ENCODE results near the gene CHST10.
"Not testable (repeated sequence)": the region's sequence is repeated elsewhere in the genome, so short reads cannot be mapped to it uniquely, and the experiment has no call there.

CHST10 gene, protein sequence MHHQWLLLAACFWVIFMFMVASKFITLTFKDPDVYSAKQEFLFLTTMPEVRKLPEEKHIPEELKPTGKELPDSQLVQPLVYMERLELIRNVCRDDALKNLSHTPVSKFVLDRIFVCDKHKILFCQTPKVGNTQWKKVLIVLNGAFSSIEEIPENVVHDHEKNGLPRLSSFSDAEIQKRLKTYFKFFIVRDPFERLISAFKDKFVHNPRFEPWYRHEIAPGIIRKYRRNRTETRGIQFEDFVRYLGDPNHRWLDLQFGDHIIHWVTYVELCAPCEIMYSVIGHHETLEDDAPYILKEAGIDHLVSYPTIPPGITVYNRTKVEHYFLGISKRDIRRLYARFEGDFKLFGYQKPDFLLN

DNA sequence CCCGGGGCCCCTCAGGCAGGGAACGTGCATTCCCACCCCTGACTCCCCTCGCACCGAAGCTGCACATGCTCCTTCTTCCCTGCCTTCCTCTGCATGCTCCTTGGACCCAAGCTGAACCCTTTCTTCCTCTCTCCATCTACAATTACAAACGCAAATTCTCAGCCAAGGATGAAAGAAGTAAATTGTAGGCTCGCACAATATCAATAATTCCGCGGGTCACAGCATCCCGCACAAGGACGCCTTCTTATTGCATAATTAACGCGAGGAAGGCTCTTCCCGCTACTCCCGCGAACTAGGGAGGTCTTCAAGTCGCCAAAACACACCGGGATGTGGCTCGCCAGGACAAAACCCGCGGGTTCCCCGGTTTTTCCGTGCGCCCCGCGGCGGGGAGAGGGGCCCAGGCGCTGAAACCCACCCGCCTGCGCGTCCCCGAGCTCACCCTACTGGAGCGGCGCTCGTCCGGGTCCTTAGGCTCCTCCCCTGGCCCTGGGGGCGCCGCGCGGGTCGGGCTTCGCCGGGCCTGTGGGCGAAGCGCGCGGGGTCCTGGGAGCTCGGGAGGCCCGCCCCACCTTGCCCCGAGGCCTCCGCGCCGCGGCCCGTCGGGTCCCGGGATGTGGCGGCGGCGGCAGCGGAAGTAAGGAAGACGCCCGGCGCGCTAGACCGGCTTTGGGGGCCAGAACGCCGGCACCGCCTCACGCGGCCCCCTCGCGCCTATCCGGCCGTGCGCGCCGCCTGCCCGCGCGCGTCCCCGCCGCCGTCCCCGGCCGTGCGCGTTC lies at the start of gene CHST10:
TSS of gene CHST10 (minus strand) at position 734 of the 776 bp plus-strand sequence. CDS start 10,993 bp downstream, outside the sequence.
- FAIRE-seq (no peak), DNase-seq (ENCODE audit: insufficient read length, low spot score) (peak; percentile 71)
- peak; percentile 67 for TF ChIP-seq POLR2A (IDR thresholded peaks at IDR 0.05; ENCODE audit: low read depth, low read length)

DNA sequence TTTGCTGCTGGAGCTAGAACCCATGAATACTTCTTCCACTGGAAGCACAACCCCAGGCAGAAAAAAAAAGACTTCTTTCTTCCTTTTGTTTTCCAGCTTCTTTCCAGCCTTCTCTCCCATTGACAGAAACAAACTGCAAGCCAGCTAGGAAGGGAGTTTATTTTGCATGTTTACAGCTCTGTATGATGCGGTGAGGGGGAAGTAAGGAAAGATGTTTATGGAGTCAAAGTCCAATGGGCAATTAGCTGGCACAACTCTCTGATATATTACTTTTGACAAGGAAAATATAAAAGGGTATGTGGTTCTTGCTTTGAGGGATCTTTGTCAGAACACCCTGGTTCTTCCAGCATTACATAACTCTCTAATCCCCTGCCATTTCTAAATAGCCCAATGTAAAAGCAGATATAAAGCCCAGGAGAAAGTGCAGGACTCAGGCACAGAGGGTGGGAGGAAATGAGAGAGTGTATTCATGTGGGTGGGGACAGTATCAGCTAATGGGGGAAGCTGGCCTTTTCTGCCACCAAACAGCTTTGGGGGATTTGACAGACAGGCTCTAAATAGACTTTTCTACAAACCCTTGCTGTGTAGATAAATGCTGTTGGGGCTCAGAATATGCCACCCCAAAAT lies 43.5 kb upstream of the CHST10 start:
- FAIRE-seq (no peak), DNase-seq (ENCODE audit: insufficient read length, low spot score) (no peak)
- no peak for TF ChIP-seq POLR2A (IDR thresholded peaks at IDR 0.05; ENCODE audit: low read depth, low read length)

DNA sequence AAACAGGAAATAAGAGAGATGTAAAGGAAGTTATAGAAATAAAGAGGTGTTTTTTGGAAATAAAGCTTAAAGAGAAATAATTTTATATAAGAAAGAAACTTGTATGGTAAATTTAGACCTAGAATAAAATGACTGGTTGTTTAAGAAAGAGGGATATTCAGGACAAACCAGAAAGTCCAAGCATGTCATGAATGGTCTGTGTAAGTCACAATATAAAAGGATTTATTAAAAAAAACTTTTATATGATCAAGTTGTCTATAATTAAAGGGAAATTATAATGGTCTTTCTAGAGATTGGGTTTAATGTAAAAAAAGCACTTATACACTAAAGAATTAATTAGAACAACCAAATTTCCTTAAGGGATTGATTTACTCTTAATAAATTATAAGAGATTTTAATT lies 38.9 kb upstream of the CHST10 start:
- DNase-seq (ENCODE audit: insufficient read length, low spot score); FAIRE-seq: not testable (repeated sequence)

DNA sequence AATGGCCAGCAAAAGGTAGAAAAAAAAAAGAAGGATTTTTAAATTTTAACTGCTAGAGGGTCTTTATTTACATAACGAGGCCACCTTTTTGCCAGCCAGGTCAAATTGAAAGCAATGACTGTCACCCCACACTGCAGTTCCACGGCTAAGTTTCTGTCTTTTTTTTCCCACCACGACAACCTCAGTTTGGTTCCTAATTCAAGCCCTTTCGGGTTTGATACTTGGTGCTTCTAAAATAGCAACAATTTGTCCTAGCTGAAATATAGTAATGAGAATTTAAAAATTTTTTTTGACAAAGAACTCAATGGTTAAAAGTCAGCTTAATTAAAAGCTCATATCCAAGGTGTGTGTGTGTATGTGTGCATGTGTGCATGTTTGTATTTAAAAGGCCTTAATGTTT lies 36.4 kb upstream of the CHST10 start:
- FAIRE-seq (no peak), DNase-seq (ENCODE audit: insufficient read length, low spot score) (no peak)
- no peak for TF ChIP-seq POLR2A (IDR thresholded peaks at IDR 0.05; ENCODE audit: low read depth, low read length)

DNA sequence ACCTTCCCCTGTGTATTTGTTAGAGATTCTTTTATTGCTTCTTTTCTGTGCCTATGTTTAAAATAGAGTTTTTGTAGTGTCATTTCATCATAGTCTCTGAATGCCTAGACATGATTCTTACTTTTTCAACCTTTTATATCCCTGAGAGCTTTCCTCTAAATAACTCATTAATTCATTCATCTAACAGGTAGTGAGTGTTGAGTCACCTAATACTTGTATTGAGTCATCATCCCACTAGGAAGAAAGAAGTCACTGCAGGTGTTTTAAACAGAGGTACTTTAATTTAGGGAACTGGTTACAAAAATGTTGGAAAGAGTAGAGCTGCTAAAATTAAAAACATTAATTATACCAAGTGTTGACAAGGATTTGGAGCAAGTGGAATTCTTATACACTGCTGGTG lies 34.3 kb upstream of the CHST10 start:
- no peak for FAIRE-seq
- no peak for TF ChIP-seq POLR2A (IDR thresholded peaks at IDR 0.05; ENCODE audit: low read depth, low read length)
- DNase-seq (ENCODE audit: insufficient read length, low spot score) = no peak

DNA sequence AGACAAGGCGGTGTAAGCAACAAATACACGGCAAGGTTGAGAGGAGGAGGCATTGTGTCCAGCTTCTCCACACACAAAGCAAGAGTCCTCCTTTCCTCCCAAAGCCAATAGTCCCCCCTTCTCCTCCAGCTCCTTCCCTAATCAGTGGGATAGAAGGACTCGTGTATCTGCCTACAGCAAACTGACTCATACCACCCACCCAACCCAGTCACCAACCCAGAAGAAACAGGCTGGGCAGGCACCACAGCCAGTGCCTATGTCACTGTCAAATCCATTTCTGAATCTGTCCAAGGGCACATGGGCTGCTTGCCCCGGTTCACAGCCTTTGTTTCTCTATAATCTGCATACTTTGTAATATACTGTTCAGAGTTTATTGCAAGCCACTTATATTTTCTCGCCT lies 33.6 kb upstream of the CHST10 start:
- DNase-seq (ENCODE audit: insufficient read length, low spot score) = no peak
- no peak for FAIRE-seq
- TF ChIP-seq POLR2A (IDR thresholded peaks at IDR 0.05; ENCODE audit: low read depth, low read length) = no peak

DNA sequence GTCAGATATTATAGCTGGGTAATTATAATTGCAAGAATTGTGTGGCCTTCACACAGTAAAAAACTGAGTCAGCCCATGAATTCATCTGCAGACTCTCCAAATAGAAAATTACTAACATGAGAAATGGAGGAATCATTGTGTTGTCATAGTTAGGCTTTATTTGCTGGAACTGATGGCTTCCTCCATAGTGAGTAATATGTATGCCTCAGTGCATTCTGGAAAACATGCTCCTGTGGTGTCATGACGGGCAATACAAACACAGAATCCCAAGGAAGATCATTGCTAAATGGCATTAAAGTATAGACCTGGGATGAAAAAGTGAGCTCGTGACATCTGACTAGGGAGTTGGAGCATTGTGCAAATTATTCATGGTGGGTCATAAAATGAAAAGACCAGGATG lies 29.2 kb upstream of the CHST10 start:
- DNase-seq (ENCODE audit: insufficient read length, low spot score) (no peak), FAIRE-seq (no peak)
- no peak for TF ChIP-seq POLR2A (IDR thresholded peaks at IDR 0.05; ENCODE audit: low read depth, low read length)

DNA sequence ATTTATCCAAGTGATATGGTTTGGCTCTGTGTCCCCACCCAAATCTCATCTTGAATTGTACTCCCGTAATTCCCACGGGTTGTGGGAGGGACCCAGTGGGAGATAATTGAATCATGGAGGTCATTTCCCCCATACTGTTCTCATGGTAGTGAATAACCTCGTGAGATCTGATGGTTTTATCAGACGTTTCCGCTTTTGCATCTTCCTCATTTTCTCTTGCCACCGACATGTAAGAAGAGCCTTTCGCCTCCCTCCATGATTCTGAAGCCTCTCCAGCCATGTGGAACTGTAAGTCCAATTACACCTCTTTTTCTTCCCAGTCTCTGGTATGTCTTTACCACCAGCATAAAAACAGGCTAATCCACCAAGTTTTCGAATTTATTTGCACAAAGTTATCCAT lies 20.3 kb upstream of the CHST10 start:
- FAIRE-seq = no peak
- TF ChIP-seq POLR2A (IDR thresholded peaks at IDR 0.05; ENCODE audit: low read depth, low read length) = no peak
- DNase-seq (ENCODE audit: insufficient read length, low spot score) = no peak

DNA sequence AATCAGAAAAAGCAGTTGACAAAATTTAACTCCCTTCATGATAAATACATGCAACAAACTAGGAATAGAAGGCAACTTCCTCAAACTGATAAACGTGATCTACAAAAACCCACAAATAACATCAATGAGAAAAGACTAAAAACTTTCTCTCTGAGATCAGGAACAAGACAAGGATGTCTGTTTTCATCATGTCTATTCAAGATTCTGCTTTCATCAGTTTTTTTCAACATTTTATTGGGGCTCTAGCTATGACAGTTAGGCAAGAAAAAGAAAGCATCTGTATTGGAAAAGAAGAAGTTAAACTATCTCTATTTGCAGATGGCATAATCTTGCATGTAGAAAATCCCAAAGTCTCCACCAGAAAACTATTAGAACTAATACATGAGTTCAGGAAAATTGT lies 12.3 kb upstream of the CHST10 start:
- DNase-seq (ENCODE audit: insufficient read length, low spot score) (no peak), FAIRE-seq (no peak)
- TF ChIP-seq POLR2A (IDR thresholded peaks at IDR 0.05; ENCODE audit: low read depth, low read length) = no peak

DNA sequence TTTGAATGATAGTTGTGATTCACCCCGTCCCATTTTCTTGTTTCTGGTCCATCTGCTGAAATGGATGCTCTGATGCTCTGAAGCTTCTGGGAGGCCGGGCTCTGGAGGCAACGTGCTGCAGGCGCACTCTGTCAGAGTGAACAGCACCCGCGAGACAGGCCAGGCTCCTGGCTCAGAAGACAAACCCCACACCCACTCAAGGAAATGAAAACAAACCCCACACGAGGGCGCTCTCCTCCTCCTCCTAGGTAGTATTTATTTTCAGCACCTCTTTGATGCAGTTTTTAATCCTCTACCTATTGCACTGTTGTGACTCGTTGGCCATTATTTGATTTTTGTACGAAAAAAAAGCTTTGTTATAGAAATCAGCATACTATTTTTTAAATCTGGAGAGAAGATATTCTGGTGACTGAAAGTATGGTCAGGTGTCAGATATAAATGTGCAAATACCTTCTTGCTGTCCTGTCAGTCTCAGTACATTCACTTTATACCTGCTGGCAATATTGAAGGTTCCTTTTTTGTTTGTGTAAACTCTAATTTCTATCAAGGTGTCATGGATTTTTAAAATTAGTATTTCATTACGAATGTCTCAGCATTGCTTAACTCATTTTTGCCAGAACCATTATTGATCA lies 10.3 kb upstream of the CHST10 start:
- FAIRE-seq = peak; percentile 30
- peak; percentile 20 for DNase-seq (ENCODE audit: insufficient read length, low spot score)
- TF ChIP-seq POLR2A (IDR thresholded peaks at IDR 0.05; ENCODE audit: low read depth, low read length) = no peak

DNA sequence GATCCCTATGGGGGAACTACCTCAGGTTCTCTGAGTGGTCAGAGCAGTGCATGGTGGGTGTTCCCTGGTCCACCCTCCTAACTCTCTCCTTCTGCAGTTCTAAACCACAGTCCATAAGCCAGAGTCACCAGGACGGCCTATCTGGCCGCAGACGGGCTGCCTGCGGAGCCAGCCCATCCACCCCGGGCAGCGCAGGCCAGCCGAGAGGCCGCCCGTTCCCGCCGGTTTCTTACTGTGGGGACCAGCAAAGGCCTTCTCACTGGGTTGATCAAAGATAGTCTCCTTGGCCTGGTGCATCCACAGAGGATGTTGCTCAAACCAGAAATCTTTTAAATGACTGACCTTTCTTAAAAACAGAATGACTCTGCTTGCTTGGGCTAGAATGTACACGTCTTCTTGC lies 9.6 kb upstream of the CHST10 start:
- no peak for TF ChIP-seq POLR2A (IDR thresholded peaks at IDR 0.05; ENCODE audit: low read depth, low read length)
- FAIRE-seq (no peak), DNase-seq (ENCODE audit: insufficient read length, low spot score) (no peak)

DNA sequence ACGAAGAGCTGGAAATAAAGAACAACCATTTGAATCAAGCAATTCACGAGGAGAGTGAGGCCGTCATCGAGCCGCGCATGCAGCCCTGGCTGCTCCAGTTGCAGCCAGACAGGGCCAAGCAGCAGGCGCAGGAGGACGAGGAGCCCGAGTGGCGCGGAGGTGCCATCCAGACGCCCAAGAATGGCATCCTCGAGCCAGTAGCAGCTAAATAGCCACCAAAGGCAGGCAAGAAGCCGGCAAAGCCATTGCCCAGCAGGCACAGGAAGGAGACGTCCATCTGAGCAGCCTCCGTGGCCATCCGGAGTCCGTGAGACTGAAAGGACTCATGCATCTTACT lies 8.9 kb upstream of the CHST10 start:
- TF ChIP-seq POLR2A (IDR thresholded peaks at IDR 0.05; ENCODE audit: low read depth, low read length) = no peak
- no peak for FAIRE-seq
- DNase-seq (ENCODE audit: insufficient read length, low spot score) = no peak

DNA sequence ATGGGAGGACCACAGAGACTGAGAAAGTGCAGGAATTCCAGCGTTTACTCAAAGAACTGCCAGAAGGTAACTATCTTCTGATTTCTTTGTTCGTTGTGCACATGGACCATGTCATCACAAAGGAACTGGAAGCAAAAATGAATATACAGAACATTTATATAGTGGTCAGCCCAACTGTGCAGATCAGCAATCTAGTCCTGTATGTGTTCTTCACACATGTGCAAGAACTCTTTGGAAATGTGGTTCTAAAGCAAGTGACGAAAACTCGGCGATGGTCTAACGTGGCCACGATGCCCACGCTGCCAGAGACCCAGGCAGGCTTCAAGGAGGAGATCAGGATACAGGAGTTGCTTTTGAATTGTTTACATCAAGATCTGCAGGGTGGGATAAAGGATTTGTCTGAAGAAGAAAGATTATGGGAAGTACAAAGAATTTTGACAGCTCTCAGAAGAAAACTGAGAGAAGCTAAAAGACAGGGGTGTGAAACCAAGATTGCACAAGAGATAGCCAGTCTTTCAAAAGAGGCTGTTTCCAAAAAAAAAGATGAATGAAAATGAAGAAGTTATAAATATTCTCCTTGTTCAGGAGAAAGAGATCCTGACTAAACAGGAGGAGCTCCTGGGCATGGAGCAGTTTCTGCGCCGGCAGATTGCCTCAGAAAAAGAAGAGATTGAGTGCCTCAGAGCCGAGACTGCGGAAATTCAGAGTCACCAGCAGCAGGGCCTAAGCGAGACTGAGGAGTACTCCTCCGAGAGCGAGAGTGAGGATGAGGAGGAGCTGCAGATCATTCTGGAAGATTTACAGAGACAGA lies 8.3 kb upstream of the CHST10 start:
- TF ChIP-seq POLR2A (IDR thresholded peaks at IDR 0.05; ENCODE audit: low read depth, low read length) = no peak
- no peak for DNase-seq (ENCODE audit: insufficient read length, low spot score)
- no peak for FAIRE-seq
